COR-L47 (cell line): ENCODE results near the gene MED12L.
"Not testable (repeated sequence)": the region's sequence is repeated elsewhere in the genome, so short reads cannot be mapped to it uniquely, and the experiment has no call there.

ENCODE experiments used
- DNase-seq: peaks from one replicate; lab custom pipeline; 2025; lab: John Stamatoyannopoulos, UW

MED12L gene

DNA sequence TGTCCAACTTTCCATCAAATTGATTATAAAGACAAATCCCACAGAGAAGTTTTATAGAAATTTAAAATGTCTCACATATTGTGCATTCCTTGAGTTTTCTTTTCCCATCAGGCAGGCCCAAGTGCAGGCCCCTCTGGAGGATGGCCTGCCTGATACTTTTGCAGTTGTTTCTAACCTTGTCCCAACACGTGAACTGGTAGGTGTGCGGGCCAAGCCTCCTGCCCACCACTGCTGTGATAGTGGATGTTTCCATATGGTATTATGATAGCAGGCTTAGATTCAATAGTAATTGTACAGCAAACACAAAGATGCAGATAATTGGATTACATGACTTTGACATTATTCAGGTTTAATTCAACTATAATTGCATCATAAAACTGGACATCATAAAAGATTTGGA is 297.6 kb downstream of the MED12L start:
- DNase-seq, result no peak

DNA sequence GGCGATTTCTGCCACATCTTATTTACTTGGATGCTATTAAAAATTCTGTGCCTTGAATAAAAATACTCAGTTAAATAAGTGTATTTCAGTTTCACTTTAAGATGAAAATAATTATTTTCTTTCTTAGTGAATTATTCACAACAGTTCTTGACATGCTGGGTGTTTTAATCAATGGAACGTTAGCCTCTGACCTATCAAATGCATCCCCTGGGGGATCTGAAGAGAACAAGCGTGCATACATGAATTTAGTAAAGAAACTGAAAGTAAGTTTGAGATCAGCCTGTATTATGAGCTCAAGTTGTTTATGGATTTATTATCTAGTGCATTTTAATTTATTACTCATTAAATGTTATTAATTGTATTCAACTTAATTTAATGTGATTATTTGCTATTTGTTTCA is 298.5 kb downstream of the MED12L start:
- DNase-seq, result no peak

DNA sequence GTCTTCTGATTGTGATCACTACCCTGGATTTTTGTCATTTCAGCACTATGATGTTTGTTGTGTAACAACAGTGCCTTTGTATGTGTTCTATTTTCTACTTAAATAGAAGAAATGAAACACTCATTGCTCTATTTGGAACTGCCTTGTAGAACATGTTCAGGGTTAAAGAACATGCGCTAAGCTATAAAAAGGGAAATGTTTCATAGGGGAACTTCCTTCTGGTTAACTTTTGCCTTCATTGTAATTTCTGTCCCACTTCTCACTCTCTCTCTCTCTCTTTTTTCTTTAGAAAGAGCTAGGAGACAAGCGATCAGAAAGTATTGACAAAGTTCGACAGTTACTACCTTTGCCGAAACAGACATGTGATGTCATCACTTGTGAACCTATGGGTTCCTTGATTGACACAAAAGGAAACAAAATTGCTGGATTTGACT is 299.3 kb downstream of the MED12L start, which contains the start of gene P2RY12:
P2RY12 (minus strand) TSS at position 13 of the 434 bp plus-strand sequence. CDS start 45,908 bp downstream, outside the sequence.
- DNase-seq, result no peak

DNA sequence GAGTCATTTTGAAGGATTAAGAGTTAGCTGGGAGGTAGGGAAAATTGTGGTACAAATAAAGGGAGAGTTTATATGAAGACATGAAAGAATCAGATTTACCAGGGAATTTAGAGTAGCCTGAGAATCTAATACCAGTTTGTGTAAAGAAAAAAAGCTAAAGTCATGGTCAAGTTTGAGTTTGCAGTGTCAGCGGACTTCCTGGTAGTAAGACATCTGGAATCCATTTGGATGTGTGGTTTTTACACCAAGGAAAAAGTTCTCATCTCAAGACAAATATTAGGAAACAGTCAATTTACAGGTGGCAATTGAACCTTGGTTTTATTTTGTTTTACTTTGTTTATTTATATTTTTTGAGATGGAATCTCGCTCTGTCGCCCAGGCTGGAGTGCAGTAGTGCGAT is 300.6 kb downstream of the MED12L start:
- no peak for DNase-seq

DNA sequence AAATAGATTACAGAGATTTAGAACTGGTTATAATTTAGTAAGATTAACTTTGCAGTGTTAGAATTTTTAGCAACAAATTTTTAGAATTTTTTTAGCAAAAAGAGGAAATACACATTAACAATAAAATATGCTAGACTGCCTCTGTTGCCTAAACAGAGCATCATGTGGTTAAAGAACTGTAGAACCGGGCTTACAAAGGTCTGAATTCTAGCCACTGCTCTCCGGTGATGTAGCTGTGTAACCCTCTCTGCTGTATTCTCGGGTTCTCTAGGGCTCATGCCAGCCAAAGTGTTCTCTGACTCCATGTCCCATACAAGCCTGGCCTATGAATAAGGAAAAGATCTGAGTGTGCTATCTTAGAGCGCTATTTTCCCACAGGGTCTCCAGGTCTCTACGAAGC is 302.0 kb downstream of the MED12L start:
- DNase-seq, result no peak

DNA sequence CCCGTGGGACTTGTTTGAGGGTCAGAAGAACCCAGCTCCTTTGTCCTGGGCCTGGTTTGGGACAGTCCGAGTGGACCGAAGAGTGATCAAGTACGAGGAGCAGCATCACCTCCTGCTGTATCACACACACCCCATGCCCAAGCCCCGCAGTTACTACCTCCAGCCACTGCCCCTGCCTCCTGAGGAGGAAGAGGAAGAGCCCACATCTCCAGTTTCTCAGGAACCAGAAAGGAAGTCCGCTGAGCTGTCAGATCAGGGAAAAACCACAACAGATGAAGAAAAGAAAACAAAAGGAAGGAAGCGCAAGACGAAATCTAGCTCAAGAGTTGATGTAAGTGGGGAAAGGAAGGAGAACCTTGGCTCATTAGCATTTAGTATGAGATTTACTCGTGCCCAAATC is 302.4 kb downstream of the MED12L start:
- DNase-seq, result no peak

DNA sequence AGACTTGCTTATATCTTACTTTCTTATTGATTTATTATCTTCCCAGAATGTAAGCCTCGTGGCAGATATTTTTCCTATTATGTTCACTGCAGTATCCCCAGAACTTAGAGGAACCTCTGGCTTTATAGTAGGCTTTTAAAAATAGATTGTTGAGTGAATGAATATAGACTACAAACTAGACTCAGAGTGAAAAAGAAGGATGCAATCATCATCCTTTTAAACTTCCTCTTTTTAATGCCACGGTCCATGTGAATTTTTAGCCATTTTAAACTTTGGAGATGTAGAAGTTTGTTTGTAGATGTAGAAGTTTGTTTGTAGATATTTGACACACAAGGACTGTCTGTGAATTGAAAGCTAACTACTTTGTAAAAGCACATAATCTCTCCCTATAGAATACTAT is 306.3 kb downstream of the MED12L start:
- no peak for DNase-seq

DNA sequence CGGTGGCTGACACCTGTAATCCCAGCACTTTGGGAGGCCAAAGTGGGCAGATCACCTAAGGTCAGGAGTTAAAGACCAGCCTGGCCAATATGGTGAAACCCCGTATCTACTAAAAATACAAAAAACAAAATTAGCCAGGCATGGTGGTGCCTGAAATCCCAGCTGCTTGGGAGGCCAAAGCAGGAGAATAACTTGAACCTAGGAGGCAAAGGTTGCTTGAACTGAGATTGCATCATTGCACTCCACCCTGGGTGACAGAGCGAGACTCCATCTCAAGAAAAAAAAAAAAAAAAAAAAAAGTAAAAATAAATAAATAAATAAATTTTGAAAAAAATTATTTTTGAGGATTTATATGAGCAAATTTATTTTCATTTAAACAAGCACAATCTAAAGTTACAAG is 306.7 kb downstream of the MED12L start:
- not testable (repeated sequence) for DNase-seq

DNA sequence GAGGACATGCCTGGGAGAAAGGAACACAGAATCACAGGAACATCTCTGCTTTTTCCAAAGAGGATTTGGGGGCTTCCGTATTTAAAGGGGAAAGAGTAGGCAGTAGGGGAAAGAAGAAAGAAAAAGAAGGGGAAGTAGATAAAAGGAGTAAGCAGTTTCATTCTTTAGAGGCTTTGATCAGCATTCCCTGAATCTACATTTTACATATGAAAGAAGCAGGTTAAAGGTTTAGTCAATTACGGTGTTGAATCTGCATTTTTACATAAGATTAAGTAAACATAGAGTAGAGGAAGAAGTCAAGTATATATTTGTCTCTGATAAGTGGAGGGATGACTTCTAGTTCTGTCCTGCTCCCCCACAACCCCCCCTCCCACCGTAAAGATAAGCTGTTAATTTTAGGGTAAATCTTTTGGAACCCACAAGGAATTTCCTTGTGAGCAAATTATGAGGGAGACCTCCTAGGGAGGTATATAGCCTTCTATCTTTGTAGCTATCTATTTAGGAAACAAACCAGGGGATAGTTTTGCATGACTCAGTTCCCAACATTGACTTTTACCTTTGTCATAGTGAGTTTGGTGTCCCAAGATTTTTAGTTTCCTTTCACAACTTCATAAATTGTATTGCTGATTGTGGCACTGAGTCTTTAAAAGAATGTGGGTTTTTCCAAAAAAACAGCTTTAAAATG is 307.8 kb downstream of the MED12L start:
- DNase-seq, result no peak

DNA sequence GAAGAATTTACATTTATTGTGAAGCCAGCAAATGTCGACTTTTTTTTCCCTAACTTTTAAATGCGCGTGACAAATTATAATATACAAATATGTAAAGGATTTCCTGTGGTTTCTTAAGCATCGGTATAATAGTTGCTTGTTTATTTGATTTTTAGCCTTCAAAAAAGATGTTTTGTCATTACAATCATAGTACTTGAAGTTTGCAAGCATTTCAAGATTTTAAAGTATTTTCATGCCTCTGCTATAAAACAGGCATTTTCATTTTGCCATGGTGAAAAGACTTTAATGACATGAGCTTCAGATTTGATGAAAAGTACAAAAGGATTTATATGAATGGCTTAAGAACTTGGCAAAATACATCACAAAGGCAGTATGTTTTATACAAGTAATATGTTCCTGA is 308.5 kb downstream of the MED12L start:
- no peak for DNase-seq

DNA sequence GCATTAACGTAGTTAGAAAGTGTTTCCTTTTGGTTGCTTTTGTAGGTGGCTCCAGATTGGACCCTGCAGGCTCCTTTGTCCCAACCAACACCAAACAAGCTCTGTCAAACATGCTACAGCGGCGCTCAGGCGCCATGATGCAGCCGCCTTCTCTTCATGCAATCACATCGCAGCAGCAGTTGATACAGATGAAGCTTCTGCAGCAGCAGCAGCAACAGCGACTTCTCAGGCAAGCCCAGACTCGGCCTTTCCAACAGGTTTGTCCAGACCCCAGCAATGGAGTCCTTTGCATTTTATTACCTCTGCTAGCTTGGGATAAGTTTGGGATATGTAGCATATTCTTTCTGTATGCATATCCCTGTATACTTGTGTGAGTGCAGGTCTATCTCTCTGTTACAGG is 309.1 kb downstream of the MED12L start:
- no peak for DNase-seq

DNA sequence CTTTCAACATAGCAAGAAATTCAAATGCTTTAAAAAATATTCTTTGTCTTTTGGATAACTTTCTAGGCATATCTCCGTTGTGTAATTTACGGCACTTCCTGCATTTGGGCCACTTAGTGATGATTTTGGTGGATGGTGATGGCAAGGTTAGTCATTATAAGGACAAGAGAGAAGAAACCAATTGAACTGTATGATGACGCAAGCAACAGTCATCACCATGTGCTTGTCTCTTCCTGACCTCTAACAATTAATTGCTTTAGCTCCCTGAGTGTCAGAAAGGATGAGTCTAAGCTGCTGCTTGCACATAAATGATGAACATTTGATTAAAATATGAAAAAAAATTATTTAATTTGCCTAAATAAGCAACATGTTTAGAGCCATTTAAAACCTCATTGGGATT is 310.3 kb downstream of the MED12L start:
- no peak for DNase-seq

DNA sequence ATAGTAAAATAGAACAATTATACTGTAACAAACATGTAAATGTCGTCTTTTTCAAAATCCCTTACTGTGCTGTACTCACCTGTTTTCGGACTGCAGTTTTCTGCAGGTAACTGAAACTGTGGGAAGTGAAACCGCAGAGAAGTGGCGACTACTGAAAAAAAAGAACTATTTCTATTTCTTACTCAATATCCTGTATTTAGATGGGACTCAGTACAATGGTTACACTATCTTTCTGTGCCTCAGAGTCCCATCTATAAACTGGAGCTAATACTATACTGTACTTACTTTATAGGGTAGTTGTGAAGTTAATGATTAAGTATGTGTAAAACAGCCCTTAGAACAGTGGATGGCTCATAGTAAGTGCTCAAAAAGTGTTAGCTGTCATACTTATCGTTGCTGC is 313.4 kb downstream of the MED12L start:
- DNase-seq, result no peak

DNA sequence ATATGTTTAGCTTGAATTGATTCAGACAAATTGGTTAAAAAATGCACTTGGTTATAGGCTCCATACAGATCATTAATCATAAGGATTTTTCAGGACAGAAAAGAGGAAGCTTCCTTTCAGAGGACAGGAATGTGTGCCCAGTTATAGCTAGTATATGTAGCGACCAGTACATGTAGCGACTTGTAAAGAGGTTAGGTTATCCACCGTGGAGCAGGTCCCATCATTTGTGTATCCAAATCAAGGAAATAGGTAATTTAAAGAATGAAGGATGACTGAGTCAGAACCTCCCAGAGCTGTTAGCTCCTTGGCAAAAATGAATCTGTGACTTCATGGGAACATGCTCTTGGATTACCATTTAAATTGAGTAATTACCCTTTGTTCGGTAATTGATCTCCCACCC is 314.9 kb downstream of the MED12L start:
- DNase-seq, result no peak

DNA sequence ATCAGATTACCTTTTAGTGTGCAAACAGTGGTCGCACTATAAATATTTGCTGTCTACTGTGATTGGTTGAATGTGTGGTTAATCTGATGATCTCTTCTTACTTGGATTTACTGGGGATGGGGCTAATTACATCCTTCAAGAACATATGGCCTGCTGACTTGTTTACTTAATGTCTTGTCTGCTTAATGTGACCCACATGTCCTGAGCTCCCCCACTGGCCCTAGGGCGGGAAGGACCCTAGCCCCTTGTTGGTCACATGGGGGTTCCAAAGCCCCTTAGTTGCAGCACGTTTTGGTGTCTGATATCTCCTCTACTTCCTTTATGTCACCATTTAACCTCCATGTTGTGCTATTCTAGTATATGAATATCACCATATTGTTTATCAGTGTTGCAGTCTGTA is 316.9 kb downstream of the MED12L start:
- no peak for DNase-seq

DNA sequence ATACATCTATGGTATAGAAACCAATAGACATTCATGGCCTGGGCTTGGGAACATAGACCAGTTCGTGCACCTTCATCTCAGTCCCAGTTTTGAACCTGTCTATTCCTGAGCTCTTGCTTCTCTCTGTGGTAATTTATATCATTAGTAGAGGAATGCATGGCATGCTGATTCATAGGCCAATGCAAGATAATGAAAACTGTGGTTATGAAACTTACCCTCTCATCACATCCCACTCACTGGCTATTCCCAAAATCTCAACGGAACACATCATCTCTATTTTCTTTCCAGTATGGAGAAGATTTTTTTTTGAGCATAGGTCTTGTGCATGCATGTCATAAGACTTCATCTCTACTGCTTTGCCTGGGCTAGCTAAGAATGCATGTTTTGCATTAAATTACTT is 317.8 kb downstream of the MED12L start:
- DNase-seq, result no peak

DNA sequence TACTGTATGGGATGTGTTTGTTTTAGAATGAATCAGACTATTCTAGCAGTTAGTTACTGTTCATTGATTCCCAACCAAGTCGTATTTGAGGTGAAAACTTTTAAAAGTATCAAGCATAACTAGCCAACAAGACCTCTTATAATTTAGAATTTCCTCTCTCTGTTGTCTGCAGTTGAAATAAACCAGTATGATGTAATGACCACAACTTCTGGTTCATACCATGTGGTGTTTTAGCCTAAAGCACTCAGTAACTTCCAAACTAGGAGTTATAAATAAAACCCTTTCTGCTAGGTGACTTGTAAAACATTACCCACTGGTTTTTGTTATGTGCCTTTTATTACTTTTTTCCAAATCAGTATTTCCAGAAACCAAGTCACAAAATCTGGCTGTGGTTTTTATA is 318.9 kb downstream of the MED12L start:
- no peak for DNase-seq

DNA sequence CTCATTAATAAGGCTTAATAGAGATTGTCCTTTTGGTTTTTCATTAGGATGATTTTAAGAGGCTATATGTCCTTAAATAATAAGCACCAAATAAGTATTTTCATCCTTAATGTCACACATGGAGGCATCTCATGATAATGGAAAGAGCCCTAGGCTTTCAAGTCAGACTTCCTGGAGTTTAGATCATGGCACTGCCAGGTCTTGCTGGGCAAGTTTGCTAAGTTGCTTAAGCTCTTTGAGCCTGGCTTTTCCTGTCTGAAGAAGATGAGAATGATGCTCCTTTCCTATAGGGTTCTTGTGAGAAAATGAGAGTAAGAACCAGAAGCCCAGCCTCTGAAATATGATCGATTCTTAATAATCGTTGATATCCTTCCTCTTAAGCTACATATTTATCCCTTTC is 322.5 kb downstream of the MED12L start:
- DNase-seq, result no peak

DNA sequence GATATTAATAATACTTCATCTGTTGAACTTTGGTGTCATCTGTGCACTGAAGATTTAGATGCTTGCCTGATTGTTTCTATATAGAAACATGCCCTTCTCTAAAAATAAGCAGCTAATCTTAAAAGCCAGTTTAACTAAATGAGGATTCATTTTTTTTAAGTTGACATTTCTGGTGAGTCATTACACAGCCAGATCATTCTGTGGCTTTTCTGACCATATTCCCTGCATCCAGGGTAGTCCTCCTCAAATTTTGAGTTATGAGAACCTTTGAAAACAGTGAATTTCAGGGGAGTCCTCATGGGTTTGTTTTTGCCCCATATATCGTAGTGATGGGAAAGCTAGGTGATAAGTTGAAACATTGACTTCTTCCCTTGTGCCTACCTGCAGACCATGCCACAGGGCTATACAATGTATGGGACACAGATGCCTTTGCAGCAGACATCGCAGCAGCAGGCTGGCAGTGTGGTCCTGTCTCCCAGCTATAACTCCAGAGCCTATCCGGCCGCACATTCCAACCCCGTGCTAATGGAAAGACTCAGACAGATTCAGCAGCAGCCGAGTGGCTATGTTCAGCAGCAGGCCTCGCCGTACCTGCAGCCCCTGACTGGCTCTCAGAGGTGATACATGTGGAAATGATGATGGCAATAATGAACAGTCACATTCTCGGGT is 325.6 kb downstream of the MED12L start:
- no peak for DNase-seq

DNA sequence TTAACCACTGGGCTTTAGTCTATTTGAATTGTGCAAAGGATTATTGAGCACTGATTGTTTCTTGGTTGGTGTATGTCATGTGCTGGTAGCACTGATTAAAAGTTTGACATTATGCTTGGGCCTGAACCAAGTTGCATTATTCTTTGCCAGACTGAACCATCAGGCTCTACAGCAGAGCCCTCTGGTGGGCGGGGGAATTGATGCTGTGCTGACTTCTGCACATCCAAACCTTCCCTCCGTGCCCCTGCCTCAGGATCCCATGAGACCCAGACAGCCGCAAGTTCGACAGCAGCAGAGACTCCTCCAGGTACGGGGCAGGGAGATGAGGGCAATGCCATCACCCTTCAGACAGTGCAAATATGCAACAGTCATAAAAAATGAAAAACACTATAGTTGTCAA is 327.5 kb downstream of the MED12L start:
- DNase-seq, result no peak

DNA sequence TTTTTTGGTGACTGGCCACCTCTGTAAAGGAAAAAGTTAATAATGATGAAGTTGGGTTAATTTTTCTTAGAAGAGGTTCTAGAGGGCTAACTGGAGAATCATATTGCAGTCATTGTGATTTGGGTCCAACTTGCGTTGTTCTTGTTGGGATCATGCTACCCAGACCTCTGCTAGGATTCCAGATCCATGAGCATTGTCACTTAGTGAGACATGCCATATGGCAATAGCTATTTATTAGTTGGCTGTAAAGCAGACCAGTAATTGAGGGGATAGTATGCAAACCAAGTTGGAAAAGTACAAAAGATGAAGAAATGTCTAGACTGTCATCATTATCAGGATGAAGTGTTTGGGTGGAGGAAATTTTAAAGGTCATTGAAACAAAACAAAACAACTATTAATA is 329.8 kb downstream of the MED12L start:
- no peak for DNase-seq

DNA sequence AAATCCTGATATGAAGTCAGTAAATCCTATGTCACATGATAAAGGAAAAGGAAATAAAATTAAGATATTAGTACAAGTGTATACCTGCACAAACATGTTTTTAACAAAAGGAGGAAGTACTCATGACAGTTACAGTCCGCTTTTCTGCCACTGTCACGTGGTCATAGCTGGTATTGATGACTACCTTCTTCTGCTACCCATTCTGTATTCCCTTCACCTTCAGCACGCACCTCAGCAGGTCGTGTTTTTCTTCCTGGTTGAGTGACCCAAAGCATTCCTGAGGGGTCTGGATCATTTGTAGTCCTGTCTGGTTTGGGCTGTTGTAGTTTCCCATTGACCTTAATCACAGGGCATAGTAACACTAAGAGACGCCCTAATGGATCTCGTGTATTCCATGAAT is 334.3 kb downstream of the MED12L start:
- no peak for DNase-seq

DNA sequence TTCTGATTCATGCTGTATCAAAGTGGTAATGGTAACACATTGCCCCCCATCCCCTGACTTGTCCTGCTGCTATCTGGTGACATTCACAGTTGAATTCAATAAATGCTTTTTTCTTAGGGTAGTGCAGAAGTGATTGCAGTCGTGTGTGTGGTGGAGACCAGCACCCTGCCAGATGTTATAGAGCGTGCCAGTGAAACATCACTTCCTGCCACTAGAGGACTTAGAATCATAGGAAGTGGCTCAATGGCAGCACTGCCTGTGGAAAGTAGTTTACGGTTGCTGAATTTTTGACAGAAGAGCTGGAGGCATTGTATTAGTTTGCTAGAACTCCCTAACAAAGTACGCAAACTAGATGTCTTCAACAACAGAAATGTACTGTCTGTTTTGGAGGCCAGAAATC is 336.5 kb downstream of the MED12L start:
- DNase-seq, result no peak

DNA sequence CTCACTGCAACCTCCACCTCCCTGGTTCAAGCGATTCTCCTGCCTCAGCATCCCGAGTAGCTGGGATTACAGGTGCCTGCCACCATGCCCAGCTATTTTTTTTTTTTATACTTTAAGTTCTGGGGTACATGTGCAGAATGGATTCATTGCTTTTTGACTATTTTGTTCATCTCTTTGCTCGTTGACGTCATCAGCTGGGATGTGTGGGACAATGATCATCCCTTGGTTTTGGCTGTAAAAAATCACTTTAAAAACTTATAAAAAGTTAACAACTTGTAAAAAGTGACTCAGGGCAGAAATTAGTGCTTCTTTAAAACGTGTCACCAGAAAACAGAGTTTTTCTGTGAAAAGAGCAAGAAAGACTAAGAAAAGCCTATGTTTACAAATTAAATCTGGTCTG is 337.6 kb downstream of the MED12L start:
- no peak for DNase-seq
